Activated T-helper 2 cell treated with anti-CD3 and anti-CD28 coated beads, Interferon-gamma antibody, Interleukin-2, Interleukin-4, amounts not matched to agents 10 μg/mL and 5 μg/mL and 100 μg/mL, durations not matched to agents 14 hours and 24 hours and 36 hours (primary cell): ENCODE measurements around the gene SPATA46. TPM values are rescaled to one million over a fixed set of nuclear protein-coding genes. Genes with fewer than 3 reads are reported as not detected.

Experiments used
- DNase-seq: peaks from one replicate; pipeline ENCODE4 v3.0.0; 2021; ENCODE audit warnings: low spot score
- H3K27ac Mint-ChIP-seq: one replicate; pipeline ENCODE4 v1.8.0; 2021; ENCODE audit warnings: mixed read lengths
- H3K27me3 Mint-ChIP-seq: one replicate; pipeline ENCODE4 v1.8.0; 2021; ENCODE audit warnings: low read depth, mixed read lengths
- H3K36me3 Mint-ChIP-seq: one replicate; pipeline ENCODE4 v1.8.0; 2021; ENCODE audit warnings: low read depth, mixed read lengths
- H3K4me1 Mint-ChIP-seq: one replicate; pipeline ENCODE4 v1.8.0; 2021; ENCODE audit warnings: low read depth, mixed read lengths
- H3K4me3 Mint-ChIP-seq: one replicate; pipeline ENCODE4 v1.8.0; 2021; ENCODE audit warnings: low read depth, mild to moderate bottlenecking, moderate library complexity, mixed read lengths
- H3K9me3 Mint-ChIP-seq: one replicate; pipeline ENCODE4 v1.8.0; 2021; ENCODE audit warnings: mixed read lengths
- intact Hi-C: fragments of 100-400 bp; cut with micrococcal nuclease; formaldehyde crosslinking; loops from one replicate; pipeline ENCODE4 v1.15.1; 2023
- total RNA-seq: library from RNA; stranded (reverse); gene quantifications from 2 replicates; pipeline ENCODE4 v1.2.3, GENCODE V29; 2022

The SPATA46 gene
- total RNA-seq, 1 donor from 2014 or later = not detected

DNA sequence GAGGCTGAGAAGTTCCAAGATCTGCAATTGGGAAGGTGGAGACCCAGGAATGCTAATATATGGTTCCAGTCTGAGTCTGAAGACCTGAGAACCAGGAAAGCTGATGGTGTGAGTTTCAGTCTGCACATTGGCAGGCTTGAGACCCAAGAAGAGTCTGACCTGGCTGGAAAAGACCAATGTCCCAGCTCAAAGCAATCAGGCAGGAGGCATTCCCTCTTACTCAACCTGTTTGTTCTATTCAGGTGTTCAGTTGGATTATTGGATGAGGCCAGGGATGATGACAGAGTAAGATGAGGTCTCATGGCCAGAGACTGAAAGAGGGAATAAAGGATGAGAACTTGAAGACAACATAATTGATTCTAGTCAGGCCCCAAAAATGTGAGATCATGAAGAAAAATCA is 50.1 kb downstream of the SPATA46 start:
- Mint-ChIP-seq H3K9me3 (no peaks in the 10 kb centered on the region), H3K4me1 (no peaks in the 10 kb centered on the region), H3K27me3 (peaks cover 8% of the 10 kb centered on the region), H3K36me3 (no peaks in the 10 kb centered on the region), H3K4me3 (no peak overlapping the region), H3K27ac (no peak overlapping the region)
- no peak for DNase-seq
- intact Hi-C loops = no loop called here

DNA sequence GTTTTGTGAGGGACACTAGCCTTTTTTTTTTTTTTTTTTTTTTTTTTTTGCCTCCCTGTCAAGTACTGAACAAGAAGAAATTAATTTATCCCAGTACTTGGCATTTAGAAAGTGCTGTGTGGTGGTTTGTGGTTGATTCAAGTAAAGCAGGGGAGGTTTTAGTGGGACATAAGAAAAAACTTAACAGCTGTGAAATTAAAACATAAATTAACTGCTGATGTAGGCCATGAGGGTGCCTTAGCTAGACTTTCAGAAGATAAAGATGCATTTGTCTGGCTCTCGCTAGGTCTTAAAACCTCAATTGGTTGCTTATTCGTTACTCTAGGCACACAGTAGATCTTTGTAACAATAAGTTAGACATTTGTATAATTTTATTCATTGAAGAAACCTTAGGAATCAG is 52.3 kb downstream of the SPATA46 start:
- Mint-ChIP-seq H3K4me3 (no peak overlapping the region), H3K27me3 (peaks cover 5% of the 10 kb centered on the region), H3K9me3 (no peaks in the 10 kb centered on the region), H3K4me1 (no peaks in the 10 kb centered on the region), H3K27ac (no peak overlapping the region), H3K36me3 (no peaks in the 10 kb centered on the region)
- DNase-seq = no peak
- intact Hi-C loops = no loop called here

Other genes with a start within 250 kb of the SPATA46 start
- 0.05 and 0.07 TPM in 2 replicates for gene C1orf226, start 4.9 kb upstream of the SPATA46 start, total RNA-seq
- 0.84 and 1.0 TPM in 2 replicates for gene SH2D1B, start 35.3 kb upstream of the SPATA46 start, total RNA-seq
- gene UHMK1, start 121.0 kb upstream of the SPATA46 start, total RNA-seq = 56.3 and 56.7 TPM in 2 replicates
- gene UAP1, start 184.9 kb upstream of the SPATA46 start, total RNA-seq = 50.4 and 54.7 TPM in 2 replicates